Activated CD4-positive, alpha-beta T cell treated with anti-CD3 and anti-CD28 coated beads, Interleukin-2, Interleukin-4, amounts not matched to agents 100 ng/mL and 50 ng/mL, durations not matched to agents 16 hours and 8 hours (primary cell): ENCODE results near the gene ACSM2B.
"Not testable (repeated sequence)": the region's sequence is repeated elsewhere in the genome, so short reads cannot be mapped to it uniquely, and the experiment has no call there.

ENCODE experiments used
- DNase-seq: peaks from one replicate; pipeline ENCODE4 v3.0.0-alpha.2; 2020; ENCODE audit warnings: low spot score

Gene ACSM2B

DNA sequence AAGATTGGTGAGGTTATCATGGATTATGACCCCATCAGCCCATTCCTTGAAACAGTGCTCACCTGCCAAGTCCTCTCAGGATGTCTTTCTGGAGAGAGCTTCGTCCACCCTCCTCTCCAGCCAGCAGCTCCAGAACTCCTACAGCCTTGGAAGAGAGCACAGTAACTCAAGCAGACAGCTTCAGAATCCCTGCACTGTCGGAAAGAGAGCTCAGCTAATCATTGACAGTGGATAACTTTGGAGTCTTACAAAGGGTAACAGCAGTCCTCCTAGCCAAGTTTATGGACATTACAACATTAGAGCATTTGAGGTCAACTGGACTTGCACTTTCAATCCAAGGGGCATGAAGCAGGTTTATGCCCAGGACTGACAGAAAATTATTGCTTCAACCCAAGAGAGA is at the start of gene ACSM2B:
TSS of gene ACSM2B (minus strand) at position 223 of the 400 bp plus-strand sequence. CDS start 11,522 bp downstream, outside the sequence.
- not testable (repeated sequence) for DNase-seq

DNA sequence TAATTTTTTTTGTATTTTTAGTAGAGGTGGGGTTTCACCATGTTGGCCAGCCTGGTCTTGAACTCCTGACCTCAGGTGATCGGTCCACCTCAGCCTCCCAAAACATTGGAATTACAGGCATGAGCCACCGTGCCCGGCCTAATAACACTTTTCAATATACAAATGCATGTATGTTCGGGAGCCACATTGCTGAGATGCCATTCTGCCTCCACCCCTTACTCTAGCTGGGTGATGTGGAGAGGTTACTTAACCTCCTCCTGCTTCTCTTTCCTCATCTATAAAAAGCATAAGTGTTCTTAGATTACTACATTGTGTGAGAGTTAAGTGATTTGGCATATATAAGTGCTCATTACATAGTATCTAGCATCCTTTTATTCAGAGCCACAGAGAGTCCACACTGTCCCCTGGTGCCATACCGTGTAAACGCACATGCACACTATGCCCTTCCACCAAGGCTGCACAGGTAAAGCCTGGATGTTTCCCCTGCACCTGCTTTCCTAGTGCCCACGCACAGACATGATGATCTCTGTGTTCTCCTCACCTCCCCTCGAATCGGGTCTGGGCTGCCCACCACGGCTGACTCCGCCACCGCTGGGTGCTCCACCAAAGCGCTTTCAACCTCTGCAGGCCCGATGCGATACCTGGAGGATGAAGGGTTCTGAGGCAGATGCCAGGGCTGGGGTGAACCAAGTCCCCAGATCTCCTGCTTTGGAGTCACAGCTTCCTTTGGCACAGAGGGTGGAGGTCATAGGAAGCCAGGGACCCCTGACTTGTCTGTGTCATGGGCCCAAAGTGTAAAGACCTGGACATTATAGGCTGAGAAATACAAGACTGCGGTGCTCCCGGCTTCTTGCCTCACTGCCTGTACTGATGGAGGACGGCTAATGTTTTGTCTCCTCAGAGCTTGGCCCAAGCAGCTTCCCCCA is 49.0 kb upstream of the ACSM2B start:
- no peak for DNase-seq

DNA sequence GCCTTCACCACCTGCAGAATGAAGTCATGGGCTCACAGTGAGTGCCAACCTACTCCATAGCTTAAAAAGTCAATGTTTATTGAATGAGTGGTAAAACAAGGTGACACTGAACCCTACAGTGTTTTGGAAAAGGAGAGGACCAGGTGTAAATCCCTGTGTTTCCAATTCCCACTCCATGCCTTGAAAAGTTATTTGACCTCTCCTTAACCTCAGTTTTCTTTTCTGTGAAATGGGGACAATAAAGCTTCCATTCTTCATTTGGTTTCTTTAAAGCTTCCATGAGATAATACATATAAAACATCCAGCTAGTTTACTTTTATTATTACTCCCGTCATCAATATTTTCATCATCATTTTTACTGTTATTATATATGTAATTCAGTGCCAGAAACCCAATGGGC is 48.0 kb upstream of the ACSM2B start:
- no peak for DNase-seq

- DNase-seq: no peak
Measured at GRCh38 chr16:20622498-20622870, 46.3 kb upstream of the ACSM2B start.

DNA sequence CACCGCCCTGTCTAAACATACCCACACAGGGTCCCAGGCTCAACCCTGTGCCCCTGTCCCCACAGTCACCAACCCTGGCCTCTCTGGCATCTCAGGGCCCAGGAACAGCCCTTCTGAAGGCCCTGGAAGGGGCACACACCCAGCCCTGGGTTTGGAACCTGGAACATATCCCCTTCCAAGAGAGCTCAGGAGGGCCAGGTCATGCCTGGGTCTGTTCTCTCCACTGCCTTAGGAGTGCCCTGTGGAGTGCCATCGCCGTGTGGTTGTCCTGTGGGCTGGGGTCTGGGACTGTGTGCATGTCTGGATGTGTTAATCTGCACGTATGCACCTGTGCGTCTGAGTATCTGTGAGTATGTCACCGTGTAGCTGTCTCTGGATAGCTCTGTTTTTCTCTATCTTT is 45.2 kb upstream of the ACSM2B start:
- DNase-seq: no peak

DNA sequence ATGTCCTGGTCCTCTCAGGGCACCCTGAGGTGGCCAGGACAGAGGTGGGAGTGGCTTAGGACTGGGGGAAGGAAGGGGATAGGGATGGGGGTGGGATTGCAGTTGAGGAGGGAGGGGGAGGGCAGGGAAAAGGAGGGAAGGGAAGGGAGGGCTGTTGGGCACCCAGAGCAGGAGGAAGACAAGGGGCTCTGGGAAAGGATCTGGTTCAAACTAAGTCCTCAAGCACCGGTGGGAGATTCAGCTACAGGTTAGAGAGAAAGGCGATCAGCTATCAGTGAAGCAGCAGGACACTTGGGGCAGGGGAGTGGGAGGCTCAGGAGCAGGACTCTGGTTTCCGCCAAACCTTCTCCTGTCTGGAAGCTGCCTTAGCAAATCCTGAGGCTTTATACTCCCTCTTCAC is 44.6 kb upstream of the ACSM2B start:
- DNase-seq: no peak

- DNase-seq: no peak
Measured at GRCh38 chr16:20620003-20620402, 43.8 kb upstream of the ACSM2B start.

GRCh38 chr16:20617271-20617670 is 41.1 kb upstream of the ACSM2B start:
- DNase-seq: no peak

GRCh38 chr16:20614186-20615141 is 38.3 kb upstream of the ACSM2B start:
- no peak for DNase-seq

DNA sequence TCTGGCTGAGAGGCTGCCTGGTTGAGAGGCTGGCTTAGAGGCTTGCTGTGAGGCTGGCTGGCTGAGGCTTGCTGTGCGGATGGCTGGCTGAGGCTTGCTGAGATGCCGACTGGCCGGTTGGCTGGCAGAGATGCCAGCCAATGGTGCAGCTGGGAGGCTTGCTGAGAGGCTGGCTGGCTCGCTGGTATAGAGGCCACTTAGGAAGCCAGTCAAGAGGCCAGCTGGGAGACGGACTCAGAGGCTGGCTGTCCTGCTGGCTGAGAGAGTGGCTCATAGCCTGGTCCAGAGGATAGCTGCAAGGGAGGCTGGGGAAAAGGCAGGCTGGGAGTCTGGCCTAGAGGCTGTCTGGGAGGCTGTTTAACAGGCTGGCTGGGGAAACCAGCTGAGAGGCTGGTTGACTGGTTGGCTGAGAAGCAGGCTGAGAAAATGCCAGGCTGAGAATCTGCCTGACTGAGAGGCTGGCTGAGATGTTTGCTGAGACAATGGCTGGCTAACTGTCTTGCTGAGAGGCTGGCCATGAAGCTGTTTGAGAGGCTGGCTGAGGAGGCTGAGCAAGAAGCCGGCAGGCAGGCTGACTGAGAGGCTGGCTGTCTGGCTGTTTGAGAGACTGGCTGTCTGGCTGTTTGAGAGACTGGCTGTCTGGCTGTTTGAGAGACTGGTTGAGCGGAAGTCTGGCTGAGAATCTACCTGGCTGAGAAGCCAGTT is 37.5 kb upstream of the ACSM2B start:
- DNase-seq: no peak

DNA sequence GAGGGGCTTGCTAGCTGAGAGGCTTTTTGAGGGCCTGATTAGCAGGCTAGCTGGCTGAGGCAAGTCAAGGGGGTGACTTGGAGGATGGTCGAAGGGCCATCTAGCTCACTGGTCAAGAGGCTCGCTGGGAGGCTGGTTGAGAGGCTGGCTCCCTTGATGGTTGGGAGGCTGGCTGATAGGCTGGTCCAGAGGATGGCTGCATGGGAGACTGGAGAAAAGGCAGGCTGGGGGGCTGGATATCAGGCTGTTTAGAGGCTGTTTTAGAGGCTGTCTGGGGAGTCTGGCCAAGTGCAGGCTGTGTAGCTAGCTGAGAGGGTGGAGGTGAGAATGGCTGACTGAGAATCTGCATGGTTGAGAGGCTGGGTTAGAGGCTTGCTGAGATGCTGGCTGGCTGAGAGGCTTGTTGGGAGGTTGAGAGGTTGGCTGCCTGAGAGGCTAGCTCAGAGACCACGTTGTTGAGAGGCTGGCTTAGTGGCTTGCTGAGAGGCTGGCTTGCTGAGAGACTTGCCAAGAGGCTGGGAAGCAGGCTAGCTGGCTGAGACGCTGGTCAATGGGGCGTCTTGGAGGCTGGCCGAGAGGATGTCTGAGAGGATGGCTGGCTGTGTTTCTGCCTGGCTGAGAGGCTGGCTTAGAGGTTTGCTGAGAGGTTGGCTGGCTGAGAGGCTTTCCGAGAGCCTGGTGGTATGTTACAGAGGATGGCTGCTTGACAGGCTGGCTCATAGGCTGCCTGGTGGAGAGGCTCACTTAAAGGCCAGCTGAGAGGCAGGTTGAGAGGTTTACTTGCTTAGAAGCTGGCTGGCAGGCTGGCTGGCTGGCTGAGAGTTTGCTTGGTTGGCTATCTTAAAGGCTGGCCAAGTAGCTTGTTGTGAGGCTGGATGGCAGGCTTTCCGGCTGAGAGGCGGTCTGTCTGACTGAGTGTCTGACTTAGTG is 36.6 kb upstream of the ACSM2B start:
- no peak for DNase-seq

GRCh38 chr16:20611975-20612481 is 35.9 kb upstream of the ACSM2B start:
- DNase-seq: no peak

GRCh38 chr16:20611350-20611902 is 35.3 kb upstream of the ACSM2B start:
- no peak for DNase-seq

- no peak for DNase-seq
Measured at GRCh38 chr16:20610892-20611349, 34.8 kb upstream of the ACSM2B start.

DNA sequence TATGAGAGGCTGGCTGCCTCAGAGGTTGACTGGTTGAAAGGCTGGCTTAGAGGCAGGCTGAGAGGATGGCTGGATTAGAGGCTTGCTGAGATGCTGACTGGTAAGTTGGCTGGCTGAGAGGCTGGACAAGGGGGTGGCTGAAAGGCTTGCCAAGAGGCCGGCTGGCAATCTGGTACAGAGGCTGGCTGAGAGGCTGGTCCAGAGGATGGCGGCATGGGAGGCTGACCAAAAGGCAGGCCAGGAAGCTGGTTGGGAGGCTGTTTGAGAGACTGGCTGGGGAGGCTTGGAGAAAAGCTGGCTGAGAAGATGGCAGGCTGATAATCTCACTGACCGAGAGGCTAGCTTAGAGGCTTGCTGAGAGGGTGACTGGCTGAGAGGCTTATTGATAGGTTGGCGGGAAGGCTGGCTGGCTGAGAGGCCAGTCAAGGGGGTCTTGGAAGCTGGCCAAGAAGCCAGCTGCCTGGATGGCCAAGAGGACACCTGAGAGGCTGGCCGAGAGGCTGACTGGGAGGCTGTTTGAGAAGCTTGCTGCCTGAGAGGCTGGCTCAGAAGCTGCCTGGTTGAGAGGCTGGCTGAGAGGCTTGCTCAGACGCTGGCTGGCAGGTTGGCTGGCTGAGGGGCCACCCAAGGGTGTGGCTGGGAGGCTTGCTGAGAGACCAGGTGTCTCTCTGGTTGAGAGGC is 34.2 kb upstream of the ACSM2B start:
- DNase-seq: no peak

- DNase-seq: peak; percentile 10
Measured at GRCh38 chr16:20602205-20602604, 26.0 kb upstream of the ACSM2B start.

DNA sequence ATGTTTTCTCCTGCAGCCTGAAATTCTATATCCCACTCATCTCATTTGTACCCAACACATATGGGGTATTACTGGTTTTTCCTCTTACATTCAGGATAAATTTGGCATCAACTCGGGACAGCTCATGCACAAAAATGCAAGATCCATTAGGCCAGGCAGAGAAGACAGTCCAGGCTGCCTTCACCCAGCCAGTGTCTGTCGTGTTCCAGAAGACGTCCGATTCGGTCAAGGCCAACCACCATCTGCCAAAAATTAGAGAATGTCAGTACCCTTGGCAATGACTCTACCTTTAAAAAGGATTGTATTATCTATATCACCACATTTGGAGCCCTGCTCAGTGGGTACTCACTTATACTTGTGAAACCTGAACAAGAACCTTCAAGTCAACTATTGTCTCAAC is 23.3 kb upstream of the ACSM2B start:
- not testable (repeated sequence) for DNase-seq

DNA sequence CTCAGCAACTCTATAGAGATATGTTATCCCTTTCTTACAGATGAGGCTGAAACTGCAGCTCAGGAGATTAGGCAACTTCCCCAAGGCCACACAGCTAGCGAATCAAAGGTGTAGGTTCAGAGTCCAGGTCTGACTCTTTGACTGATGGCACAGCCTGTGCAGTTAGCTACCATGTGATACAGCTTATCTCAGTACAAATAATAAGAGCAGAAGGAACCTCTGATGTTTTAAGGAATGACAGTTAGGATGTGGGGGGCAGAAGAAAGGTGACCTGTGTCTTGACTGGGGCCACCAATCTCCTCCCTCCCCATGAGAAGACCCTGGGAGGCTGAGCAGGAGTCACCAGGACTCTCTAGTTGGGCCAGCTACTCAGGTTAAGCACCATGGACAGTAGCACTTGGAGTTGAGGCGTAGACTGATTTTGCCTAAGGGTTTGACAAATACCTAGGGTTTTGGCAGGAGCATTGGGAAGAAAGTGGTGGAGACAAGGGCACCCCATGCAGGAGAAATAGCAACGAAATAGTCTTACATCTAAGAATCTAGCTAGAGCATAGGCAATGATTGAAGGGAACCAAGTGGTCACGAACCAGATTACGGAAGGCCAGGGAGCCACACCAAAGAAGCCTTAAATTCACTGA is 22.8 kb upstream of the ACSM2B start:
- DNase-seq: no peak

GRCh38 chr16:20595694-20596093 is 19.5 kb upstream of the ACSM2B start:
- DNase-seq: not testable (repeated sequence)
